ENCODE measurements around the gene PPP1R14C.
"Not testable (repeated sequence)": the region's sequence is repeated elsewhere in the genome, so short reads cannot be mapped to it uniquely, and the experiment has no call there.

Gene PPP1R14C

GRCh38 chr6:150169181-150169580, 26.3 kb downstream of the PPP1R14C start:
- no peak for DNase-seq (ENCODE audit: low read depth, low spot score)

- DNase-seq (ENCODE audit: low read depth, low spot score), result no peak
Measured at GRCh38 chr6:150169609-150170008, 26.8 kb downstream of the PPP1R14C start.

- no peak for DNase-seq (ENCODE audit: low read depth, low spot score)
Measured at GRCh38 chr6:150172929-150173328, 30.1 kb downstream of the PPP1R14C start.

GRCh38 chr6:150175586-150176151, 32.8 kb downstream of the PPP1R14C start:
- DNase-seq (ENCODE audit: low read depth, low spot score), result no peak

GRCh38 chr6:150176152-150176551, 33.3 kb downstream of the PPP1R14C start:
- no peak for DNase-seq (ENCODE audit: low read depth, low spot score)

GRCh38 chr6:150176659-150177058, 33.8 kb downstream of the PPP1R14C start:
- DNase-seq (ENCODE audit: low read depth, low spot score), result no peak

GRCh38 chr6:150177259-150177951, 34.6 kb downstream of the PPP1R14C start:
- DNase-seq (ENCODE audit: low read depth, low spot score), result no peak

- no peak for DNase-seq (ENCODE audit: low read depth, low spot score)
Measured at GRCh38 chr6:150177952-150178520, 35.2 kb downstream of the PPP1R14C start.

- DNase-seq (ENCODE audit: low read depth, low spot score), result no peak
Measured at GRCh38 chr6:150179030-150179429, 36.2 kb downstream of the PPP1R14C start.

- not testable (repeated sequence) for DNase-seq (ENCODE audit: low read depth, low spot score)
Measured at GRCh38 chr6:150179907-150180424, 37.1 kb downstream of the PPP1R14C start.

- DNase-seq (ENCODE audit: low read depth, low spot score), result no peak
Measured at GRCh38 chr6:150180517-150180916, 37.7 kb downstream of the PPP1R14C start.

GRCh38 chr6:150182460-150183078, 39.7 kb downstream of the PPP1R14C start:
- DNase-seq (ENCODE audit: low read depth, low spot score), result no peak

- no peak for DNase-seq (ENCODE audit: low read depth, low spot score)
Measured at GRCh38 chr6:150183105-150183504, 40.3 kb downstream of the PPP1R14C start.

GRCh38 chr6:150183966-150184365, 41.1 kb downstream of the PPP1R14C start:
- no peak for DNase-seq (ENCODE audit: low read depth, low spot score)

GRCh38 chr6:150184850-150185731, 42.2 kb downstream of the PPP1R14C start:
- DNase-seq (ENCODE audit: low read depth, low spot score), result no peak

GRCh38 chr6:150185732-150186117, 42.9 kb downstream of the PPP1R14C start:
- no peak for DNase-seq (ENCODE audit: low read depth, low spot score)

GRCh38 chr6:150186129-150186898, 43.5 kb downstream of the PPP1R14C start:
- no peak for DNase-seq (ENCODE audit: low read depth, low spot score)

GRCh38 chr6:150187433-150187832, 44.6 kb downstream of the PPP1R14C start:
- DNase-seq (ENCODE audit: low read depth, low spot score), result not testable (repeated sequence)

- no peak for DNase-seq (ENCODE audit: low read depth, low spot score)
Measured at GRCh38 chr6:150189122-150189521, 46.3 kb downstream of the PPP1R14C start.

GRCh38 chr6:150191809-150192208, 49.0 kb downstream of the PPP1R14C start:
- no peak for DNase-seq (ENCODE audit: low read depth, low spot score)

- no peak for DNase-seq (ENCODE audit: low read depth, low spot score)
Measured at GRCh38 chr6:150194195-150194594, 51.4 kb downstream of the PPP1R14C start.
